KMS-11 (cell line): ENCODE data around the gene CAMKK2.

Experiments used
- H2AFZ ChIP-seq: fragments of 200-600 bp; sonication (generic); 2 replicates; pipeline ENCODE4 v1.6.1; 2016; ENCODE audit warnings: antibody characterized with exemption, mixed run types, low read depth
- H3K27ac ChIP-seq: fragments of 200-600 bp; sonication (generic); 2 replicates; pipeline ENCODE4 v1.6.1; 2016; ENCODE audit warnings: mild to moderate bottlenecking, mixed run types
- H3K27me3 ChIP-seq: fragments of 200-600 bp; sonication (generic); 2 replicates; pipeline ENCODE4 v1.6.1; 2017; ENCODE audit warnings: mild to moderate bottlenecking, low read depth, mixed run types, moderate library complexity; ENCODE audit not compliant: insufficient read depth
- H3K36me3 ChIP-seq: fragments of 200-600 bp; sonication (generic); 2 replicates; pipeline ENCODE4 v1.6.1; 2017; ENCODE audit warnings: mild to moderate bottlenecking, mixed run types; ENCODE audit not compliant: insufficient read depth
- H3K4me1 ChIP-seq: fragments of 200-600 bp; sonication (generic); 2 replicates; pipeline ENCODE4 v1.6.1; 2016; ENCODE audit warnings: mild to moderate bottlenecking, low read depth, mixed run types; ENCODE audit not compliant: poor library complexity, severe bottlenecking
- H3K4me2 ChIP-seq: fragments of 200-600 bp; sonication (generic); 2 replicates; pipeline ENCODE4 v1.7.0; 2016; ENCODE audit warnings: mild to moderate bottlenecking, mixed run types
- H3K4me3 ChIP-seq: fragments of 200-600 bp; sonication (generic); IDR thresholded peaks from 2 replicates; pipeline ENCODE4 v1.6.1; 2017; ENCODE audit warnings: low read depth, low read length, mixed read lengths; ENCODE audit not compliant: insufficient read depth
- H3K79me2 ChIP-seq: fragments of 200-600 bp; sonication (generic); 2 replicates; pipeline ENCODE4 v1.6.1; 2016; ENCODE audit warnings: low read depth, mixed run types; ENCODE audit not compliant: insufficient read depth
- H3K9ac ChIP-seq: fragments of 200-600 bp; sonication (generic); 2 replicates; pipeline ENCODE4 v1.6.1; 2016; ENCODE audit warnings: mild to moderate bottlenecking, mixed run types
- H4K20me1 ChIP-seq: fragments of 200-600 bp; sonication (generic); 2 replicates; pipeline ENCODE4 v1.6.1; 2016; ENCODE audit warnings: mild to moderate bottlenecking, mixed run types; ENCODE audit not compliant: insufficient read depth
- TF ChIP-seq, protein P1 (sequence below): fragments of 200-600 bp; sonication (generic); conservative IDR thresholded peaks from 2 replicates; pipeline ENCODE4 v1.6.1; 2017; ENCODE audit warnings: low read depth, mild to moderate bottlenecking, antibody characterized with exemption, low read length, moderate library complexity, mixed read lengths

CAMKK2 gene

DNA sequence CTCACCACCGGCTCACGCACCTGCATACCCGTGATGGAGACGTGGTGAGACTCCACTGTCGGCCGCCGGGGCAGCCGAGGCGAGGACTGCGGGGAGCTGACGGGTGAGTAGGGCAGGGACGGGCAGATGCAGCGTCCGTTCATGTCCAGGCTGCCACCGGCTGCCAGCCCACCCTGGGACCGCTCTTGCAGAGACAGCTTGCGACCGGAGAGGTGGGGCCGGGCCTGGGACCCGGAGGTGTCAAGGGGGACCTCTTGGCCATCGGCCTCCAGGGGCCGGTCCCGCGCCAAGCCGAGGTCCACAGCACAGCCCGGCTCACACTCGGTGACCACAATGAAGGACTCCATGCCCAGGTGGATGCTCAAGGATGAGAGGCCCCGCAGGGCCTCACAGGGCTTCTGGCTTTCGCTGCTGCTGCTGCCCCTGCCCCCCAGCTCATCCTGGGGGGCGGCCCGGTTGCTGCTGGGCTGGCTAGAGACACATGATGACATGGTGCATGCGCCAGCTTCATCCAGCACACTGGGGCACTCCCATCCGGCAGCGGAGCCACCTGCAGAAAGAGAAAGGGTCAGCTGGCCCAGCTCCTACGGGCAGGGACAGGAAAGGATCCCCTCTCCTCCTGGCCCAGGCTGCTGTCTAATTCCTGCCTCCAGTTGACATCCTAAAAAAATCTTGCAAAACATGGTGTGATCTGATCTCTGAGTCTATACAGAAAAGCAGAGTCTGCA lies 22.3 kb downstream of the CAMKK2 start:
- Histone ChIP-seq H3K4me1 (no peaks in the 10 kb centered on the region), H4K20me1 (no peaks in the 10 kb centered on the region), H3K36me3 (no peaks in the 10 kb centered on the region), H3K79me2 (no peaks in the 10 kb centered on the region; the same call in 1 of the 2 replicates), H3K4me2 (no peak overlapping the region), H3K27me3 (no peaks in the 10 kb centered on the region), H3K4me3 (no peak overlapping the region), H2AFZ (no peak overlapping the region), H3K9ac (no peak overlapping the region), H3K27ac (no peak overlapping the region)
- TF ChIP-seq, protein P1, sequence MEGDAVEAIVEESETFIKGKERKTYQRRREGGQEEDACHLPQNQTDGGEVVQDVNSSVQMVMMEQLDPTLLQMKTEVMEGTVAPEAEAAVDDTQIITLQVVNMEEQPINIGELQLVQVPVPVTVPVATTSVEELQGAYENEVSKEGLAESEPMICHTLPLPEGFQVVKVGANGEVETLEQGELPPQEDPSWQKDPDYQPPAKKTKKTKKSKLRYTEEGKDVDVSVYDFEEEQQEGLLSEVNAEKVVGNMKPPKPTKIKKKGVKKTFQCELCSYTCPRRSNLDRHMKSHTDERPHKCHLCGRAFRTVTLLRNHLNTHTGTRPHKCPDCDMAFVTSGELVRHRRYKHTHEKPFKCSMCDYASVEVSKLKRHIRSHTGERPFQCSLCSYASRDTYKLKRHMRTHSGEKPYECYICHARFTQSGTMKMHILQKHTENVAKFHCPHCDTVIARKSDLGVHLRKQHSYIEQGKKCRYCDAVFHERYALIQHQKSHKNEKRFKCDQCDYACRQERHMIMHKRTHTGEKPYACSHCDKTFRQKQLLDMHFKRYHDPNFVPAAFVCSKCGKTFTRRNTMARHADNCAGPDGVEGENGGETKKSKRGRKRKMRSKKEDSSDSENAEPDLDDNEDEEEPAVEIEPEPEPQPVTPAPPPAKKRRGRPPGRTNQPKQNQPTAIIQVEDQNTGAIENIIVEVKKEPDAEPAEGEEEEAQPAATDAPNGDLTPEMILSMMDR, result no peak

GRCh38 chr12:121273364-121273896 lies 23.1 kb downstream of the CAMKK2 start:
- Histone ChIP-seq H3K27me3 (no peaks in the 10 kb centered on the region), H3K4me2 (no peak overlapping the region), H3K4me1 (no peaks in the 10 kb centered on the region), H3K9ac (no peak overlapping the region), H4K20me1 (no peaks in the 10 kb centered on the region), H3K4me3 (no peak overlapping the region), H3K36me3 (no peaks in the 10 kb centered on the region), H3K79me2 (no peaks in the 10 kb centered on the region; the same call in 1 of the 2 replicates), H3K27ac (no peak overlapping the region), H2AFZ (no peak overlapping the region)
- TF ChIP-seq, protein P1, result no peak

DNA sequence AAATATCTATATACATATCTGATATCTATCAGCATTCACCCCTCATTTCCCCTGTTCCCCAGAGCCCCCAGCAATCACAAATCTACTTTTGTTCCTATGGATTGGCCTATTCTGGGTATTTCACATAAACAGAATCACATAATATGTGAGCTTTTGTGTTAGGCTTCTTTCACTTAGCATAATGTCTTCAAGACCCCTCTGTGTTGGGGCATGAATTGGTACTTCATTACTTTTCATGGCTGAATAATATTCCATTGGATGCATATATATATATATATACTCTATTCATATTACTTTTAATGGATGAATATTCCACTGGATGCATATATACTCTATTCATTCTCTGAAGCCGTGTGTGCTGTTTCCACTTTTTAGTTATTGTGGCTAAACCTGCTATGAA lies 28.7 kb downstream of the CAMKK2 start:
- Histone ChIP-seq H4K20me1 (no peaks in the 10 kb centered on the region), H3K4me2 (no peak overlapping the region), H3K79me2 (no peaks in the 10 kb centered on the region), H2AFZ (no peak overlapping the region), H3K27ac (no peak overlapping the region), H3K4me3 (no peak overlapping the region), H3K4me1 (no peaks in the 10 kb centered on the region), H3K36me3 (no peaks in the 10 kb centered on the region), H3K9ac (no peak overlapping the region), H3K27me3 (no peaks in the 10 kb centered on the region)
- TF ChIP-seq, protein P1, result no peak

DNA sequence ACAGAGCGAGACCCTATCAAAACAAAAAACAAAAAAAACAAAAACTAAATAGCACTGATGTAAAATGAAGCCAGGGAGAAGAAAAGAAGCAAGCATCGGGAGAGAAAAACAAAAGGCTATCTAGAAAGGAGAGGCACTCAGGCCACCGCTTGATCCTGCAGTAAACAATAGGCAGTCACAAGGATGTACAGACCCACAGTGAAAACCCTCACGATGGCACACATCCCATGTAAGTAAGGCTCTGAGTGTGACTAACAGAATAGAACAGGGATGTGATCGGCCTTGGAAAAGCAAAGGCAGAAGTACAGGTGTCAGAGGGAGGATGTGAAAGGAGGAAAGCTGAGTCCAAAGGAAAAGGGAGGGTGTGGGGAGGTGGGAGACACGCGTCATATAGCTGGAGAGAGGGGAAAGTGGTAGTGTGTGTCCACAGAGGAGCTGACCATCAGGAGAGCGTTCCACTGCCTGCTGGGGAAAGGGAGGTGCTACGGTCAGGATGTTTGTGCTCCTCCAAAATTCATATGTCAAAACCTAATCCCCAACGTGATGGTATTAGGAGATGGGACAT lies 31.5 kb downstream of the CAMKK2 start:
- Histone ChIP-seq H3K36me3 (no peaks in the 10 kb centered on the region), H3K9ac (no peak overlapping the region), H2AFZ (no peak overlapping the region), H3K4me2 (no peak overlapping the region), H3K79me2 (no peaks in the 10 kb centered on the region), H3K4me3 (no peak overlapping the region), H4K20me1 (no peaks in the 10 kb centered on the region), H3K4me1 (no peaks in the 10 kb centered on the region), H3K27ac (no peak overlapping the region), H3K27me3 (no peaks in the 10 kb centered on the region)
- TF ChIP-seq, protein P1, result no peak
